Mesothelial cell of epicardium (in vitro differentiated cells): ENCODE results near the gene BNIP5. TPM values are rescaled to one million over a fixed set of nuclear protein-coding genes. Genes with fewer than 3 reads are reported as not detected.

Source experiments
- DNase-seq, 2 experiments: peaks; one replicate each; pipeline ENCODE4 v3.0.0; 2021; ENCODE audit warnings: low spot score in 2 of 2; ENCODE audit not compliant: unreplicated experiment in 2 of 2
- H3K27ac Mint-ChIP-seq: 2 replicates; pipeline ENCODE4 v1.8.0; 2021; ENCODE audit warnings: mixed read lengths
- H3K27me3 Mint-ChIP-seq: 2 replicates; pipeline ENCODE4 v1.8.0; 2021; ENCODE audit warnings: low read depth, mixed read lengths
- H3K36me3 Mint-ChIP-seq: 2 replicates; pipeline ENCODE4 v1.8.0; 2021; ENCODE audit warnings: mixed read lengths
- H3K4me1 Mint-ChIP-seq: 2 replicates; pipeline ENCODE4 v1.8.0; 2021; ENCODE audit warnings: mixed read lengths
- H3K4me3 Mint-ChIP-seq: 2 replicates; pipeline ENCODE4 v1.8.0; 2021; ENCODE audit warnings: mild to moderate bottlenecking, moderate library complexity, mixed read lengths
- H3K9me3 Mint-ChIP-seq: 2 replicates; pipeline ENCODE4 v1.8.0; 2021; ENCODE audit warnings: mixed read lengths
- CTCF ChIP-seq: fragments of 200-600 bp; sonication (generic); IDR thresholded peaks from one replicate; pipeline ENCODE4 v1.5.0; 2021; ENCODE audit warnings: antibody characterized with exemption; ENCODE audit not compliant: unreplicated experiment
- total RNA-seq: library from RNA; stranded (reverse); gene quantifications from 3 replicates; pipeline ENCODE4 v1.2.1, GENCODE V29; 2021

BNIP5 gene
- total RNA-seq, 1 donor from 2014 or later = not detected

GRCh38 chr6:36333931-36334725 lies 2.6 kb downstream of the BNIP5 start:
- Mint-ChIP-seq H3K4me3 (no peak overlapping the region), H3K36me3 (no peaks in the 10 kb centered on the region), H3K4me1 (peaks cover 22% of the 10 kb centered on the region), H3K9me3 (no peaks in the 10 kb centered on the region), H3K27me3 (peaks cover 30% of the 10 kb centered on the region), H3K27ac (peak overlapping the region; percentile 66)
- TF ChIP-seq CTCF = no peak
- DNase-seq = no peak

- H3K36me3 Mint-ChIP-seq = no peaks in the 10 kb centered on the region
- H3K9me3 Mint-ChIP-seq = no peaks in the 10 kb centered on the region
- no peak for TF ChIP-seq CTCF
- DNase-seq = no peak
- H3K27me3 Mint-ChIP-seq = peaks cover 32% of the 10 kb centered on the region
- peaks cover 22% of the 10 kb centered on the region for H3K4me1 Mint-ChIP-seq
- H3K4me3 Mint-ChIP-seq = no peak overlapping the region
- no peak overlapping the region for H3K27ac Mint-ChIP-seq
Measured at GRCh38 chr6:36333171-36333895, 3.4 kb downstream of the BNIP5 start.

GRCh38 chr6:36331381-36331780 lies 5.3 kb downstream of the BNIP5 start:
- DNase-seq = no peak
- Mint-ChIP-seq H3K4me1 (peaks cover 24% of the 10 kb centered on the region), H3K36me3 (no peaks in the 10 kb centered on the region), H3K4me3 (no peak overlapping the region), H3K27ac (no peak overlapping the region), H3K27me3 (peaks cover 29% of the 10 kb centered on the region), H3K9me3 (no peaks in the 10 kb centered on the region)
- TF ChIP-seq CTCF = no peak

GRCh38 chr6:36330366-36330765 lies 6.3 kb downstream of the BNIP5 start:
- H3K4me3 Mint-ChIP-seq = no peak overlapping the region
- peaks cover 24% of the 10 kb centered on the region for H3K4me1 Mint-ChIP-seq
- H3K27ac Mint-ChIP-seq = no peak overlapping the region
- H3K9me3 Mint-ChIP-seq = no peaks in the 10 kb centered on the region
- peaks cover 20% of the 10 kb centered on the region for H3K27me3 Mint-ChIP-seq
- TF ChIP-seq CTCF = no peak
- no peak for DNase-seq
- H3K36me3 Mint-ChIP-seq = no peaks in the 10 kb centered on the region

- H3K4me1 Mint-ChIP-seq = peaks cover 21% of the 10 kb centered on the region
- H3K27me3 Mint-ChIP-seq = peaks cover 17% of the 10 kb centered on the region
Measured at GRCh38 chr6:36329798-36330291, 6.8 kb downstream of the BNIP5 start.

More at GRCh38 chr6:36329798-36330291, 6.8 kb downstream of the BNIP5 start:
- no peak for TF ChIP-seq CTCF
- Mint-ChIP-seq H3K36me3 (no peaks in the 10 kb centered on the region), H3K27ac (no peak overlapping the region), H3K9me3 (no peaks in the 10 kb centered on the region), H3K4me3 (no peak overlapping the region)
- DNase-seq = no peak
